Stimulated activated CD8-positive, alpha-beta memory T cell treated with anti-CD3 and anti-CD28 coated beads, Interleukin-4, amount 100 ng/mL, for 4 hours (primary cell): ENCODE data around the gene SLITRK2.

Experiments
- DNase-seq, 2 donors: peaks; one replicate each; pipeline ENCODE4 v3.0.0-alpha.2; 2020; ENCODE audit warnings: low read depth in 2 of 2, low spot score in 1 of 2

SLITRK2 gene

DNA sequence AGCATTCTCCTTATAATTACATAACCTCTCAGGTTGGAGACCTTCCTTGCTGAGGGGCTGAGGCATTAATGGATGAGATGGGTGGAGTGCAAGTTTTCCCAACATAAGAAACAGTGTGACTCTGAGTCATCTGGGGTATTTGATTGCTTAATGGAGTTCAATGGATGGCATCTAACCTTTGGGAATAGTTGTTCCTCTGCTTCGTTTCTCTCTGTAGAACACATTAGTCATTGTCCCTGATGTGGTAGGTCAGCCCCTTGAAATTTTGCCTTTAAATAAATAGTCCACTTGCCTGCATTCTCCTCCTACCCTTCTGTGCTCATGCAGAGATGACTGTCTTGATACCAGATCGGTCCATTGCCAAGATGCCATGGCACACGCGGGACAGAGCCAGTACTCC, 38.6 kb downstream of the SLITRK2 start:
- DNase-seq: no peak

DNA sequence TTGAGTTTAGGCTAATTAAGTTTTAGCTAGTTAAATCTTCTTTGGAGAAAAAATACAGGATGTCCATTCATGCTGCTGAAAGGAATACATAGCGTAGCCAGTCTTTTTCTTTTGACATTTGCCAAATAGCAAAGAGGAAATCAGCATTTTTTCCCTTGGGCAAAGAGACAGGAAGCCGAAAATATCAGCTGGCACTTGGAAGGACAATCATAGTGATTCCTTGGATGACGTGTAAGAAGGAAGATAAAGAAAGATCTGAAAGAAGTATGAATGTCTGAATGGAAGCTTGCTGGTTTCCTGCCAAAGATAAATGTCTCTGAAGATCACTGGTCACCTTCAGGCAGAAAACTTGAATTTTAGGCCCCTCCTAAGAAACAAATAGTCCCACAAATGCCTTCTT, 44.2 kb downstream of the SLITRK2 start:
- DNase-seq: no peak

DNA sequence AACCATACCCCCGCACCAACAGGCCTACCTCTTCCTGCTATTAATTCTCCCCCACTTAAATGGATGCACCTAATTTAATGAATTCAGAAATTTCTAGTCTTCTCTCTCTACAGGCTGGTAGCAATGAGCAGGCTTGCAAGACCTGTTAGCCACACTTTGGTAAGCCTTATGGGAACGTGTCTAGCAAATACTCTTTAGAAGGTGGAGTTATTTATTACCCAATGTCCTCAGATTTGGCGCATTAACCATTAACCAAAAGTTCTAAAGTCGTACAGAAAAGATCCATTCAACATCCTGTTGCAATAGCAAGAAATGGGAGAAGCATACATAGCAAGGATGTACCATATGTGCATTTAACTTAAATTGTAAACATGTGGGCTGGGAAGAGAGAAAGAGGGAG, 47.5 kb downstream of the SLITRK2 start:
- no peak for DNase-seq
